Cerebellar nuclear complex (tissue), 1 donor: Measurements from ENCODE around the gene NCOA1.
"Not testable (repeated sequence)": the region's sequence is repeated elsewhere in the genome, so short reads cannot be mapped to it uniquely, and the experiment has no call there.

Source experiments
- DNase-seq, 2 experiments: peaks; one replicate each; lab custom pipeline; 2025; lab: John Stamatoyannopoulos, UW

The NCOA1 gene

GRCh38 chr2:24540011-24540477 lies 49.0 kb downstream of the NCOA1 start:
- DNase-seq, result no peak

DNA sequence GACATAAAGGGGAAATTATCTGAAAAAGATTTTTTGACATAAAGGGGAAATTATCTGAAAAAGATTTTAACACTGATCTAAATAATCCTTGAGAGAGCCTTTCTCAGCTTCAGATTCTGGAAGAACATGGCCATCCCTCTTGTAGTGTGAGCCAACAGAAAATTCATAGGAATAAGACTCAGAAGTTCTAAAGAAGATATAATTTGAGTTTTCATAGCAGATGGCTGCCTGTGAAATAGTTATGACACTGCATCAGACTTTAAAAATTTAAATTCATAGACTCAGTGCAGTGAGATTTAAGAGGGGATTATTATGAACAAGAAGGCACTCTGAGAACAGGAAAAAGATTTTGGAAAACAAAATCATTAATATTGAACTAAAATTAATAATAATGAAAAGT lies 50.6 kb downstream of the NCOA1 start:
- DNase-seq, result no peak

DNA sequence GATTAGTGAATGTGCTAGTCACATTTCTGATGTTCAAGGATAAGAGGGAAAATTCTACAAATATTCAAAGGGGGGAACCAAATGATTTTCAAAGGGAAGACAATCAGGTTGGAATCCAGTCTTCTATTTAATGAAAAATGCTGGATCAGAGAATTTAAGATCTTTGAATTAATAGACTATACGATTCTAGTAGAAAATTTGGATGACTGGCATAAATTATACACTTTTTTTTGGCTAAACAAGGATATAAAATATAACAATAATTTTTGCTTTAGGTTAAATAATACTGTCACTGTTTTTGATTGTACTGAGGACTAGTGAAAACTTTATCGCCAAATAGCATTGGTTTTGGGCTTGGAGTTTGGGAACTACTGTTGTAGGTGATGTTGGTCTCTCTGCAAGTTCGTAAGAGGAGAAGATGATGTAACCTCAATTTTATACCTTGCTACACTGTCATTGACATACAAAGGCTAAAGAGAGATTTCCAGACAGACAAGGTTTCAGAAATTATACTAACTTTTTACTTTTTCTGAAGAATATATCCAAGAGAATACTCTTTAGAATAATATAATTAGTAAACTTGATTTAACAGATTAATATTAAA lies 51.3 kb downstream of the NCOA1 start:
- DNase-seq, result no peak

GRCh38 chr2:24543252-24543651 lies 52.2 kb downstream of the NCOA1 start:
- no peak for DNase-seq

- no peak for DNase-seq
These were observed 53.5 kb downstream of the NCOA1 start for GRCh38 chr2:24544456-24545115.

GRCh38 chr2:24546669-24547068 lies 55.6 kb downstream of the NCOA1 start:
- no peak for DNase-seq

DNA sequence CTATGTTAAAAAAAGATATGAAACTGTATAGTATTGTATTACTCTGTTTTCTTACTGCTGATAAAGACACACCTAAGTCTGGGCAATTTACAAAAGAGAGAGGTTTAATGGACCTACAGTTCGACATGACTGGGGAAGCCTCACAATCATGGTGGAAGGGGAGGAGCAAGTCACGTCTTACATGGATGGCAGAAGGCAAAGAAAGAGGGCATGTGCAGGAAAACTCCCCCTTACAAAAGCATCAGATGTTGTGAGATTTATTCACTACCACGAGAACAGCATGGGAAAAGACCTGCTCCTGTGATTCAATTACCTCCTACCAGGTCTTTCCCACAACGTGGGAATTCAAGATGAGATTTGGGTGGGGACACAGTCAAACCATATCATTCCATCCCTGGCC lies 57.0 kb downstream of the NCOA1 start:
- no peak for DNase-seq

DNA sequence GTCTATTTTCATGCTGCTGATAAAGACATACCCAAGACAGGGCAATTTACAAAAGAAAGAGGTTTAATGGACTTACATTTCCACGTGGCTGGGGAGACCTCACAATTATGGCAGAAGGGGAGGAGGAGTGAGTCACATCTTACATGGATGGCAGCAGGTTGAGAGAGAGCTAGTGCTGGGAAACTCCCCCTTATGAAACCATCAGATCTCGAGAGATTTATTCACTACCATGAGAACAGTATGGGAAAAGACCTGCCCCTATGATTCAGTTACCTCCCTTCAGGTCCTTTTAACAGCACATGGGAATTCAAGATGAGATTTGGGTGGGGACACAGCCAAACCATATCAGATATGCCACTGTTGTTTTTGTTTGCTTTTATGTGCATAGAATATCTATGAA lies 59.2 kb downstream of the NCOA1 start:
- DNase-seq, result not testable (repeated sequence)

DNA sequence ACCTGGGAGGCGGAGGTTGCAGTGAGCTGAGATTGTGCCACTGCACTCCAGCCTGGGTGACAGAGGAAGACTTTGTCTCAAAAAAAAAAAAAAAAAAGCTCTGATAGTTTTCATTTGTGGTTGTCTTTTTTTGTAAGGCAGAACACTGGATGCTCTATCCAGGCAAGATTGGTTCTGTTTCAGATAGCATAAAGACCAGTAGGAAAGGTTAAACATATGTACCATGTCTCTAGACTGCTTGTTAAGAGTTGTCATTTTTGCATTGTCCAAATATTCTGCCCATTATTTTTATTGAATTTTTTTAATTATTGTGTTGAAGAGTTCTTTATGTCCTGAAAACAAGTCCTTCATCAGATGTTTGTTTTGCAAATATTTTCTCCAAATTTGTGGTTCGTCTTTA lies 60.0 kb downstream of the NCOA1 start:
- no peak for DNase-seq

GRCh38 chr2:24552836-24553235 lies 61.8 kb downstream of the NCOA1 start:
- DNase-seq, result no peak

GRCh38 chr2:24558781-24559472 lies 67.9 kb downstream of the NCOA1 start:
- DNase-seq, result no peak

DNA sequence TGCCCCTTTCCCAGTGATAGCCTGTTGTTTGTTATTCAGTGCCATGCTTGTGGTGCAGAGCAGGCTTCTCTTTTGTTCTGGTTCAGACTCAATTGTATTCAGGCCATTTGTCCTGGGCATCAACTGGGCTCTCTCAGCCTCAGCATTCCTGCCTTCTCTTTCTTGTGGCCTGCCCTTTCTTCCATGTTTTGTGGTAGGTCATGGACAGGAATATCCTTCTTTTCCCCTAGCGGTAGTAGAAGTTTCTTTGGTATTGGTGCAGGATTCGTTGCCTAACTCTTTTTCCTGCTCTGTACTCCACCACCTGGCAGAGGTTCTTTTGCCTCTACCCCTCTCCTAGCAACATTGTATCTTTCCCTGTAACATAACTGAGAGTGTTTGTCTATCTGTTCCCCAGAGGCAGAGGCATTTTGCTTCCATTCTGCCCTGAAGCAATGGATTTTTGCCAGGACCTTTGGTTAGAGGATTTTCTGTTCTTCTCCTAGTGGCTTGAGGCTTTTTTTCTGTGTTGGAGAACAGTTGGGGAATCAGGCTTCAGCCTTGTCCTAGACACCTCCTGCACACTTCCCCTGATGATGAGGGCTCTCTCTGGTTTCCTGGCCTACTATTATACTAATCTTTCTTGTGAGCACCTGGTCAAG lies 68.5 kb downstream of the NCOA1 start:
- no peak for DNase-seq

DNA sequence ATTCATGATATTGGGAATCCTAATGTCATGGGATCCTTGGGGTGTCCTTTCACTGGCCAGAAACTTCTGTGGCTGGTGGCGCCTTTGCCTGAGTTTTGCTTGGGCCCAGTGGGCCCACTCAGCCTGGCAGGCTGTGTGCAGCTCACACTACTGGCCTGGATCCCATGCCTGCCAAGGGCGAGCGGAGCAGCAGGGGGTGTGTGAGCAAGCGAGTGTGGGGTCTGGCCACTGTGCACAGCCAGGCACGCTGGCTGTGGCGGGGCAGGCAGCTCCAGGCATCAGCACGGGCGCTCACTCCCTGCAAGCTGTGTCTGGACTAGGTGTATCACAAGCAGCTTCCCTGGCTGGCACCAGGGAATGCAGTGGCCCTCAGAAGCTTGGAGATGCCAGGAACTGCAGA lies 74.5 kb downstream of the NCOA1 start:
- DNase-seq, result no peak

DNA sequence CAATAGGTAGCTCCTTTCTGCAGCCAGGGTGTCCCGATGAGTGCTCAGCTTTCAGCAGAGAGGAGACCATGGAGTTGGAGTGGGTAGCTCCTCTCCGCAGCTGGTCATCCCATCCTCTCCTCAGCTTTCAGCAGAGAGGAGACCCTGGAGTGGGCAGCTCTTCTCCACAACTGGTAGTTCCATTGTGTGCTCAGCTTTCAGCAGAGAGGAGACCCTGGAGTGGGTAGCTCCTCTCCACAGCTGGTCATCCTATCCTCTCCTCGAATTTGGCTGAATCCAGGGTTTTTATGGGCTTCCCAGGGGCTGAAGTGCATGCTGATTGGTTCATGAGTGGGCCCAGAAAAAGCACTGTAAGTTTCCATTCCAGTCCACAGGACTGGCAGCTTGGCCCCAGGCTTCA lies 75.2 kb downstream of the NCOA1 start:
- no peak for DNase-seq

DNA sequence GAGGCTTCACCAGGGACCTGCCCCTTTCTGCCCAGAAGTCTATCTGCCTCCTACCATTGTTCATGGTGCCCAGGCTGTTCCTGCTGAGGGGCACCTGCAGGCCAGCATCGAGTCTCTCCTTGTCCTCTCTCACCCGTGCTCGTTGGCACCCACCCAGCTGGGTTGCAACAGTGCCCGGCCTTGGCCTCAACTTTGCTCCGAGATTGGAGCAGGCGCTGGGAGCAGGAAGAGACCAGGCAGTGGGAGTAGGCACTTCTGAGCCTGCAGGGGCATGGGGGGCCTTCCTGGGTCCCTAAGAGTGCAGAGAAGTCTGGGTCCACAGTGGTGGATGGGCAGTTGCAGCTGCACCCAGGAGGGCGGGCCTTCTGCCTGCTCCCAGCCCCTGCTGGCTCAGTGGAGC lies 75.6 kb downstream of the NCOA1 start:
- no peak for DNase-seq

DNA sequence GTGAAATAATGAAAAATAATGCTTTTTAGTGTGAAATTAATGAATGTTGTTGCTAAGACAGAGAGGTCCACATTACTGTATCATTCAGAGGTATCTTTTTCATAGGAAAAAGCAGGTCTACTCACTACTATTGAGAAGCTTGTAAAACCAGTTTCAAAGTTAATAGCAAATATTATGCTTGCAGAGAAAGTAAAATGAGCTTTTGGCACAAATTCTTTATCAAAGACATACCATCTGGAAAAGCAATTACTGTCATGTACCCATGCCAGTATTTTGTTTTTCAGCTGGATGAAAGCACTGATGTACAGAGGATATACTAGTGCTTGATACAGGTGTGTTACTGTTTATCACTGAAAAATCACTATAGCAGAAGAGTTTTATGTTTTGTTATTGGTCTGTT lies 77.5 kb downstream of the NCOA1 start:
- no peak for DNase-seq

- DNase-seq, result not testable (repeated sequence)
These were observed 78.5 kb downstream of the NCOA1 start for GRCh38 chr2:24569565-24569964.

DNA sequence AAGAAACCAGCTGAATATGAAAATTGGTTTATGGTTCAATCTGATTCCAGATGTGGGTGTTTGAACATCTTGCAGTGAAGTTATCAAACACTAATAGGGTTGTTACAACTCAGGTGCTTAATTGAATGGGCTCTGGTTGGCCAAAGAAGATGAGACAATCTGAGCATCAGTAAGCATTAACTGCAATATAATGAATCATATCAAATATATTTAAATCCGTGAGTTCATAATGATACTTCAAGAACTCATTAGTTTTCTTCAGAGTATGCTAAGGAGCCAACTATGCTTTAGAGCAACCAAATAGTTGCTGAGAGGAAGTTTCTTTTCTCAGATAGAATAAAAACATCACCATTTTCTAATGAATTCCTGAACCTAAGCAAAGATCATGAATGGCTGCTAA lies 79.2 kb downstream of the NCOA1 start:
- no peak for DNase-seq

DNA sequence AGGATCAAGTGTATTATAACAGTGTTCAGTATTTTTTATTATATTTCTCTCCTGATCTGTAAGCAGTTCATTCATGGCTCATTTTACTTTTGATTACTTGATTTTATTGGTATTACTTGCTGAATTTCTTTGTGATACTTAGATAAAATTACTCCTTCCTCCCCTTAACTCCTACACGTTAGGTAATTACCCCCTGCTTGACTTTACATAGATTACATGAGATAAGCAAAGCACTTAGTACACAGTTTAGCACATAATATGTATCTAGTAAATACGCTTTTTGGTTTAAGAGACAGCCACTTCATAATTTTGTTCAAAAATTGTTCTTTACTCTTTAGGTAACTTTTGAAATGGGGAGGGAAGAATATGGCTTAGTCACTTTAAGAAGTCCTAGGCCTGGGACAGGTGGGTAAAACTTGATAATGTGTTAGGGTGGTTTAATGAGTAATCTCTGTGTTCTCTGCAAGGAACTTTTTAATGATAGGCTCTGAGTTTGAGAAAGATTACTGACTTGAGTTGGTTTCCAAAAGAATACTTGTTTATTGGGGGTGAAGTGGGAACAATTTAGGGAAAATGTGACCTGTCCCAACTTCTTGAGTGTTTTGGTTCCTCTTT lies 80.9 kb downstream of the NCOA1 start:
- no peak for DNase-seq

DNA sequence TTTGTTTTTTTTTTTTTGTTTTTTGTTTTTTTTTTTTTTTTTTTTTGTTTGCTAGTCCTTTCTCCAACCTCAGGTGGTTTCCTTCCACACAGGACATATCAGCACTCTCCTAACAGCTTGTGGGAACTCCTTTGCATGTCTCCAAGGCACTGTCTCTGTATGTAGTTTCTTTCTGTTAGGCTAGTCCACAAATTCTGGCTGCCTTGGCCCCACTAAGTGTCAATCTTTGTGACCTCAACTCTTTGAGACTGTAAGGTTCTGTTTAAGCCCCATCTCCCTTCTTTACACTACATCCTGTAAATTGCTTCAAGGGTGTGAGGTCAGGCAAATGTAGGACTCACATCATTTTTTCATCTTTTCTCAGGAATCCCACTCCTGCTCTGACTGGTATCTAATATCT lies 85.1 kb downstream of the NCOA1 start:
- DNase-seq, result no peak

- DNase-seq, result no peak
These were observed 85.6 kb downstream of the NCOA1 start for GRCh38 chr2:24576617-24577016.

GRCh38 chr2:24577481-24577880 lies 86.4 kb downstream of the NCOA1 start:
- DNase-seq, result no peak
